ENCODE results near the gene LRRC19.

LRRC19 gene

DNA sequence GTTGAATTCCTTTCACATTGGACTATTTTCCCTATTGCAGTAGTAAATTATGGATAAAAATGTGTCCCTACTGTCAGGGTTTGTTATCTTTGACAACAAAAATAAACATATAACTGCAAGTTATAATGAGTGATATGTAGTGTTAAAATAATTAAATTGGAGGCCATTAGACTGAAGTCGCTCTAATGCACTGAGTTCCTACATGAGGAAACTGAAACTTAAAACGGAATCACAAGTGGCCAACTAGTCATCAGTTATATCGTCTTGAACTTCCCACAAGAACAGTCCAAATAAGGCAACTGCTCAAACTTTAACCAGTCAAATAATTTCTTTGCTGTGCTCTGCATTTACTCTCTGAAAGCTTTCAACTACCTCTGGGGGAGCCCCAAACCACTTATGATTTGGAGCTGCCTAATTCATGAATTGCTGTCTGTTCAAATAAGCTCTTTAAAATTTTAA is 51.4 kb downstream of the LRRC19 start:
- H3K9me3 ChIP-seq (ENCODE audit: control insufficient read depth, low read length), result no peaks in the 10 kb centered on the region
- no peaks in the 10 kb centered on the region for H3K36me3 ChIP-seq (ENCODE audit: control insufficient read depth, insufficient read depth, low read length)
- H3K4me1 ChIP-seq (ENCODE audit: control insufficient read depth, insufficient read depth, low read length), result peaks cover 9% of the 10 kb centered on the region
- no peaks in the 10 kb centered on the region for H3K27me3 ChIP-seq (ENCODE audit: control insufficient read depth, insufficient read depth, low read length)
- no peak overlapping the region for H3K9ac ChIP-seq (ENCODE audit: low read length)
- no peak overlapping the region for H3K4me3 ChIP-seq (ENCODE audit: low read length)

- Histone ChIP-seq H3K9me3 (ENCODE audit: control insufficient read depth, low read length) (no peaks in the 10 kb centered on the region), H3K4me3 (ENCODE audit: low read length) (no peak overlapping the region), H3K27me3 (ENCODE audit: control insufficient read depth, insufficient read depth, low read length) (no peaks in the 10 kb centered on the region), H3K4me1 (ENCODE audit: control insufficient read depth, insufficient read depth, low read length) (peaks cover 9% of the 10 kb centered on the region), H3K9ac (ENCODE audit: low read length) (no peak overlapping the region), H3K36me3 (ENCODE audit: control insufficient read depth, insufficient read depth, low read length) (no peaks in the 10 kb centered on the region)
Measured at GRCh38 chr9:26951794-26952193, 53.7 kb downstream of the LRRC19 start.

- H3K4me1 ChIP-seq (ENCODE audit: control insufficient read depth, insufficient read depth, low read length), result peaks cover 9% of the 10 kb centered on the region
- H3K9ac ChIP-seq (ENCODE audit: low read length), result no peak overlapping the region
- H3K27me3 ChIP-seq (ENCODE audit: control insufficient read depth, insufficient read depth, low read length), result no peaks in the 10 kb centered on the region
Measured at GRCh38 chr9:26950521-26950920, 55.0 kb downstream of the LRRC19 start.

GRCh38 chr9:26949637-26950069 is 55.8 kb downstream of the LRRC19 start:
- no peaks in the 10 kb centered on the region for H3K36me3 ChIP-seq (ENCODE audit: control insufficient read depth, insufficient read depth, low read length)

More at GRCh38 chr9:26950521-26950920, 55.0 kb downstream of the LRRC19 start:
- H3K4me3 ChIP-seq (ENCODE audit: low read length), result no peak overlapping the region
- H3K9me3 ChIP-seq (ENCODE audit: control insufficient read depth, low read length), result no peaks in the 10 kb centered on the region
- no peaks in the 10 kb centered on the region for H3K36me3 ChIP-seq (ENCODE audit: control insufficient read depth, insufficient read depth, low read length)

GRCh38 chr9:26947736-26948135 is 57.7 kb downstream of the LRRC19 start:
- no peaks in the 10 kb centered on the region for H3K9me3 ChIP-seq (ENCODE audit: control insufficient read depth, low read length)
- peak overlapping the region; percentile 78 for H3K9ac ChIP-seq (ENCODE audit: low read length)
- H3K4me3 ChIP-seq (ENCODE audit: low read length), result peak overlapping the region; percentile 66
- no peaks in the 10 kb centered on the region for H3K27me3 ChIP-seq (ENCODE audit: control insufficient read depth, insufficient read depth, low read length)
- H3K36me3 ChIP-seq (ENCODE audit: control insufficient read depth, insufficient read depth, low read length), result no peaks in the 10 kb centered on the region
- H3K4me1 ChIP-seq (ENCODE audit: control insufficient read depth, insufficient read depth, low read length), result peaks cover 4% of the 10 kb centered on the region

More at GRCh38 chr9:26949637-26950069, 55.8 kb downstream of the LRRC19 start:
- H3K4me3 ChIP-seq (ENCODE audit: low read length), result no peak overlapping the region
- H3K27me3 ChIP-seq (ENCODE audit: control insufficient read depth, insufficient read depth, low read length), result no peaks in the 10 kb centered on the region
- H3K9ac ChIP-seq (ENCODE audit: low read length), result no peak overlapping the region
- no peaks in the 10 kb centered on the region for H3K9me3 ChIP-seq (ENCODE audit: control insufficient read depth, low read length)
- peaks cover 4% of the 10 kb centered on the region for H3K4me1 ChIP-seq (ENCODE audit: control insufficient read depth, insufficient read depth, low read length)

- peak within 1 kb of the TSS; percentile 78 for H3K9ac ChIP-seq (ENCODE audit: low read length)
- no peaks in the 10 kb centered on the region for H3K9me3 ChIP-seq (ENCODE audit: control insufficient read depth, low read length)
- H3K27me3 ChIP-seq (ENCODE audit: control insufficient read depth, insufficient read depth, low read length), result no peaks in the 10 kb centered on the region
- peak within 1 kb of the TSS; percentile 66 for H3K4me3 ChIP-seq (ENCODE audit: low read length)
- H3K36me3 ChIP-seq (ENCODE audit: control insufficient read depth, insufficient read depth, low read length), result no peaks in the 10 kb centered on the region
- H3K4me1 ChIP-seq (ENCODE audit: control insufficient read depth, insufficient read depth, low read length), result peaks cover 4% of the 10 kb centered on the region
Measured at GRCh38 chr9:26946753-26947727, 58.4 kb downstream of the LRRC19 start, which contains the start of gene PLAA. Gene PLAA, minus strand, starts transcription at chr9:26947242. Its CDS starts 197 bp downstream, at chr9:26947045.

- Histone ChIP-seq H3K4me3 (ENCODE audit: low read length) (no peak overlapping the region), H3K4me1 (ENCODE audit: control insufficient read depth, insufficient read depth, low read length) (peaks cover 4% of the 10 kb centered on the region), H3K27me3 (ENCODE audit: control insufficient read depth, insufficient read depth, low read length) (no peaks in the 10 kb centered on the region), H3K36me3 (ENCODE audit: control insufficient read depth, insufficient read depth, low read length) (no peaks in the 10 kb centered on the region), H3K9ac (ENCODE audit: low read length) (peak overlapping the region; percentile 78), H3K9me3 (ENCODE audit: control insufficient read depth, low read length) (no peaks in the 10 kb centered on the region)
Measured at GRCh38 chr9:26945591-26945990, 59.9 kb downstream of the LRRC19 start.

All from mucosa of stomach (tissue), 1 donor.